Stimulated activated CD8-positive, alpha-beta memory T cell treated with anti-CD3 and anti-CD28 coated beads, Interleukin-12 subunit alpha, Interleukin-12 subunit beta, amount 100 ng/mL, for 1 hour (primary cell): ENCODE data around the gene RAD1.

ENCODE experiments used
- DNase-seq: peaks from one replicate; pipeline ENCODE4 v3.0.0-alpha.2; 2020; ENCODE audit warnings: low read depth

RAD1 gene

DNA sequence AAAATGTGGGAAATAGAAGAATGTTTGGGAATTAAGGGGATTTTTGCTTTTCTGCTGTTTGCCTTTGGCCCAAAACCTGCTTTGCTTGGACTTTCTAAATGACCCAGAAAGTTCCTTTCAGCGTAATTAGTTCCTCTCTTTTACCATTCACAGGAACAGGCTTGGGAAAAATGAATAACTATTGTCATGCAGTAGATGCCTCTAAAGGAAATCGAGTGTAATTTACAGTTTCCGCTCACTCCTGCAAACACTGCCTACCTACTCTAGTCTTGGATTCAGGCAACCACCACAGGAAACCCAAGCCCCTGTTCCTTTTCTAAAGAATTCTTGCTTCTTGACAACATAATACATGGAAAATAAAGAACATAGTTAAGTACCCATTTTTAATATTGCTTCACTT is 51.4 kb downstream of the RAD1 start:
- no peak for DNase-seq

DNA sequence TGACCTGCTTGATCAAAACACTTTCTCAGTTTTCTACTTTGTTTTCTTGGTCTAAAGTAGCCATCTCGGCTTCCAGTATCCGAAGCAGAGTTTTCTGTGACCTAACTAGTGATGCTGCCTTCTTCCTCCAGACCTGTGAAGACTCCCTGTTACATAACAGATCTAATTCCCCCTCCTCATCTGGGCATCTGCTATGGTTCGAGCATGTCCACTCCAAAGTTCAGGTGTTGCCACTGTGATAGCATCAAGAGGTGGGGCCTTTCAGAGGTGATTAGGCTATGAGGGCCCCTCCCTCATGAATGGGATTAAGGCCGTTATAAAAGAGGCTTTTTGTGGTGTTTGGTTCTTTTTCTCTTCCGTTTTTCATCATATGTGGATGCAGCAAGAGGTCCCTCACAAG is 56.1 kb downstream of the RAD1 start:
- DNase-seq = no peak

DNA sequence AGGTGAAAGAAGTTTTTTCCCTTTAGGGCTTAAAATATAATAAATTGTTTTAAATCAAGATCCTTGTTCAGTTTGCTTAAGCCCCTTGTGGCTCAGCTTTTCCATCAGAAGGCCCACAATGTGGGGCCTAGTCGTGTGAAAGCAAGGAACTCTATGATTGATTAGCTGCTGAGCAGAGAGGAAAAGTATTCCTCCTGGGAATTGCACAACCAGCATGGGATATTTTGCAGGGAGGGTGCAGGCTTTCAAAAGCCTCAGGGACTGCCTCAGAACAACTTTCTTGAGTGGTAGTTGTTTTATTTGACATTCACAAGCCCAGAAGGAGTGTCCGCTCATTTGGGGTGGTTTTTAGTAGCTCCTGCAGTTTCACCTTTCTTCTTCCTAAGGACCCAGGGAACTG is 56.5 kb downstream of the RAD1 start:
- no peak for DNase-seq

DNA sequence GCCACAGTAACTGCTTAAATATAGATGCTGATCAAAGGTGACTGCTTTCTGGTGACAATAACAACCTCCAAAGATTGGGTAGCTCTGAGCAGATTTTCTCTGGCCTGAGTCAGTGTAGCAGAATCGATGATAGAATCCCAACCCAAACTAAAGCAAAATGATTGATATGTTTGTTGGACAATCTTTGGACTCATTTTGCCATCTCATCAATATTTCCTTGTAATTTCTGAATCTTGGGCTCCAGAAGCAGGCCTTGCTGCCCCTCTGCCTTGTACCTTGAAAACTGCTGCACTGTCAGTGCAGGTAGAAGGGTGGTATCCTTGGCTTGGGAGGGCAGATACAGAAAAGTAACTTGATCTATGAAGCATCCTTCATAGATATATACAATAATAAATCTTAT is 57.4 kb downstream of the RAD1 start:
- no peak for DNase-seq

DNA sequence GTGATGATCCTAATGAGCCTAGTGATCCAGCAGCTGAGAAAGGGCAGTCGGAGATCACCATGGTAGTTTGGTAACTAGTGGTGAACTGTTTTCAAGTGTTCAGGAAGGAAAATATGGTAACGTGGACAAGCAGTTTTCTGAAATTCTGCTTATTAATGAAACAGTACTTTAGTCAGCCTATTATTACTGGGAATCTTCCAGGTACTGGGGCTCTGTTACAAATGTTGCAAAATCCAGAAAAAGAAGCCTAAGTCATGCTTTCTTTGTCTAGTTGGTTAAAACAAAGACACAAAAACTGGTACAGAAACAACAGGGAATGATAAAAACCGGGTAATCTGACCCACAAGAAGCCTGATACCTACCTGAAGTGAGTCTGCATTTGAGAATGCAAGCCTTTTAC is 58.1 kb downstream of the RAD1 start:
- no peak for DNase-seq
